Chondrocyte (in vitro differentiated cells): ENCODE data around the gene NRXN3. TPM values are rescaled to one million over a fixed set of nuclear protein-coding genes. Genes with fewer than 3 reads are reported as not detected.

Experiments used
- DNase-seq: peaks from one replicate; pipeline ENCODE4 v3.0.0; 2021; ENCODE audit warnings: mixed read lengths, low spot score
- H3K27ac Mint-ChIP-seq: one replicate; pipeline ENCODE4 v1.8.0; 2021; ENCODE audit warnings: mild to moderate bottlenecking, moderate library complexity, mixed read lengths; ENCODE audit not compliant: unreplicated experiment
- H3K27me3 Mint-ChIP-seq: 2 replicates; pipeline ENCODE4 v1.8.0; 2021; ENCODE audit warnings: low read depth, mixed read lengths
- H3K36me3 Mint-ChIP-seq: 2 replicates; pipeline ENCODE4 v1.8.0; 2021; ENCODE audit warnings: low read depth, mixed read lengths
- H3K4me1 Mint-ChIP-seq: 2 replicates; pipeline ENCODE4 v1.8.0; 2021; ENCODE audit warnings: low read depth, mild to moderate bottlenecking, mixed read lengths
- H3K4me3 Mint-ChIP-seq: one replicate; pipeline ENCODE4 v1.8.0; 2021; ENCODE audit warnings: mild to moderate bottlenecking, moderate library complexity, mixed read lengths; ENCODE audit not compliant: unreplicated experiment
- H3K9me3 Mint-ChIP-seq: 2 replicates; pipeline ENCODE4 v1.8.0; 2021; ENCODE audit warnings: low read depth, mixed read lengths
- CTCF ChIP-seq: fragments of 200-600 bp; sonication (generic); IDR thresholded peaks from 2 replicates; pipeline ENCODE4 v1.5.0; 2021; ENCODE audit warnings: antibody characterized with exemption, mild to moderate bottlenecking, moderate library complexity
- total RNA-seq: library from RNA; stranded (reverse); gene quantifications from 3 replicates; pipeline ENCODE4 v1.2.1, GENCODE V29; 2021

NRXN3 gene
- total RNA-seq, 1 donor from 2014 or later = 7.9 TPM

GRCh38 chr14:78835909-78836308, 665.7 kb downstream of the NRXN3 start:
- no peaks in the 10 kb centered on the region for H3K9me3 Mint-ChIP-seq
- no peak overlapping the region for H3K27ac Mint-ChIP-seq
- DNase-seq = no peak
- no peaks in the 10 kb centered on the region for H3K4me1 Mint-ChIP-seq
- H3K36me3 Mint-ChIP-seq = no peaks in the 10 kb centered on the region
- H3K27me3 Mint-ChIP-seq = peaks cover 32% of the 10 kb centered on the region
- TF ChIP-seq CTCF = no peak
- H3K4me3 Mint-ChIP-seq = no peak overlapping the region

GRCh38 chr14:78836777-78837176, 666.6 kb downstream of the NRXN3 start:
- no peaks in the 10 kb centered on the region for H3K9me3 Mint-ChIP-seq
- no peak for DNase-seq
- no peaks in the 10 kb centered on the region for H3K4me1 Mint-ChIP-seq
- peak; percentile 67 for TF ChIP-seq CTCF
- H3K27ac Mint-ChIP-seq = no peak overlapping the region
- H3K4me3 Mint-ChIP-seq = no peak overlapping the region
- peaks cover 32% of the 10 kb centered on the region for H3K27me3 Mint-ChIP-seq
- no peaks in the 10 kb centered on the region for H3K36me3 Mint-ChIP-seq

- Mint-ChIP-seq H3K27me3 (peaks cover 23% of the 10 kb centered on the region), H3K27ac (no peak overlapping the region), H3K36me3 (no peaks in the 10 kb centered on the region), H3K4me1 (no peaks in the 10 kb centered on the region), H3K9me3 (no peaks in the 10 kb centered on the region), H3K4me3 (no peak overlapping the region)
- no peak for DNase-seq
- no peak for TF ChIP-seq CTCF
These were observed 668.8 kb downstream of the NRXN3 start for GRCh38 chr14:78838959-78839358.

GRCh38 chr14:78840898-78841297, 670.7 kb downstream of the NRXN3 start:
- no peaks in the 10 kb centered on the region for H3K9me3 Mint-ChIP-seq
- no peak overlapping the region for H3K27ac Mint-ChIP-seq
- peaks cover 18% of the 10 kb centered on the region for H3K27me3 Mint-ChIP-seq
- DNase-seq = no peak
- TF ChIP-seq CTCF = no peak
- H3K36me3 Mint-ChIP-seq = no peaks in the 10 kb centered on the region
- H3K4me1 Mint-ChIP-seq = no peaks in the 10 kb centered on the region
- H3K4me3 Mint-ChIP-seq = no peak overlapping the region

- no peaks in the 10 kb centered on the region for H3K9me3 Mint-ChIP-seq
- H3K27me3 Mint-ChIP-seq = peaks cover 20% of the 10 kb centered on the region
- H3K4me1 Mint-ChIP-seq = no peaks in the 10 kb centered on the region
- DNase-seq = no peak
- TF ChIP-seq CTCF = no peak
- no peaks in the 10 kb centered on the region for H3K36me3 Mint-ChIP-seq
- H3K27ac Mint-ChIP-seq = no peak overlapping the region
- H3K4me3 Mint-ChIP-seq = no peak overlapping the region
These were observed 677.6 kb downstream of the NRXN3 start for GRCh38 chr14:78847801-78848200.
